GM19240 (cell line): Measurements from ENCODE around the gene MT1E.
"Not testable (repeated sequence)": the region's sequence is repeated elsewhere in the genome, so short reads cannot be mapped to it uniquely, and the experiment has no call there.

ENCODE experiments used
- DNase-seq: peaks from one replicate; pipeline ENCODE4 v3.0.0; 2011; ENCODE audit warnings: low spot score; ENCODE audit not compliant: insufficient read length

Gene MT1E

DNA sequence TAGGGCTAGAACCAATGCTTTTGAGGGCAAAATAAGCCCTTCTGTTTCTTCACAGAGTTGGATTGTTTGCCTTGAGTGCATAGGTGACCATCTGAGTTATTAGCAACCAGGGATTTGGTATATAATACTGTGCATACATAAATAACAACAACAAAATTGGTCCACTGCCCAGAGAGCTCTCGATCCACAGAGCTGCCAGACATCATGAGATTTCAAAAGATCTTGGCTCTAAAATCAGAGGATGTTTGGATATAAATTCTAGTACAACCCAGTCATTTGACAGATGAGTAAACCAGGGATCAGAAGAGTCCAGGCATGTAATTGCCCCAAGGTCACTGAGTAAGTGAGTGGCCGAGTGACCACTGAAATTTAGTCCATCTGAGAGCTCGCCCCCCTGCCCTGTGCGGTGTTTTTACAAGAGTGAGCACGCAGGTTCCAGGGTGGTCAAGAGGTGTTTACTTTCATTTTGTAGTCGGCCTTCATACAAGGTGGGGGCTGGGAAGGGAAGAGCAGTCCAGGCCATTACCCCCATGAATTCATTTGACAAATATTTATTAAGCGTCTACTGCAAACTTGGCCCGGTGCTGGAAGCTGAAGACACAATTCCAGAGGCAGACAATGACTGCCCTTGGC lies 19.0 kb upstream of the MT1E start:
- no peak for DNase-seq

DNA sequence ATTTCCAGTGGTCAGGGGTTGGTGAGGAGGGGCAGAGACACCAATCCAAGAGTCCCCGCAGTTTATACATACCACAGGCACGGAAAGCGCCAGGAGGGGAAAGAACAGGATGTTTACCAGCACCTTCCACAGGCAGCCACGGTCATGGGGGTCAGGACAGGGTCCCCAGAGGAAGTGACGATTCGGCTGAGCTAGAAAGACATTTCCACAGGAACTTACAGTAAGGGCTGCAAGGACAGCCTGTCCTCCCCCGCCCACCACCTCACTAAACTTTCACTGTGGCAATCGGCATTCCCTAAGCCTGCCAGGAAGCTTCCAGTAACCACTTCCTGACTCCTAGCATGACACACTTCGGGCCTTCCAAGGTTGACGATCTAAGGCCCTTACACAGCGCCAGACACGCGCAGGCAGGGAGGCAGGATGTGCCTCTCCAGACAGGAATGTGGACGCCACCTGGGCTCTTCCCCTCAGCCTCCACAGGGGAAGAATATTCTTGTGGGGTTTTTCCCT lies 18.4 kb upstream of the MT1E start:
- no peak for DNase-seq

DNA sequence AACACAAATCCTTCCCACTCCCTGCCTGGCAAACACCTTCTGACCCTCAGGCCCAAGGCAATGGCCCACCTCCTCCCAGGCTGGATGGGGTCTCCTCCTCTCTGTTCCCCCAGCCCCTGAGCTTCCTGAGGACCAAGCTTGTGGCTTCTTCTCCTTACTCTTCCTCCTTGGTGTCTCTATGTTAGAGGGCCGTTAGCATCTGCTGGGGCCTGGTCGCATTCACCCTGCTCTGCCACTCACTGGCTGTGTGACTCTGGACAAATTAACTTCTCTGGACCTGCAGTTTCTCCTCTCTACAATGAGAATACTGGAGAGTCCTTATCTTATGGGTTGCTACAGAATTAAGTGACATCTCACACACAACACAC lies 17.9 kb upstream of the MT1E start:
- DNase-seq, result no peak

GRCh38 chr16:56608043-56608875 lies 17.3 kb upstream of the MT1E start, which contains the start of gene MT2A:
TSS of gene MT2A (plus strand) at chr16:56608584. CDS start at chr16:56608656, 72 bp downstream.
- peak; percentile 85 for DNase-seq

DNA sequence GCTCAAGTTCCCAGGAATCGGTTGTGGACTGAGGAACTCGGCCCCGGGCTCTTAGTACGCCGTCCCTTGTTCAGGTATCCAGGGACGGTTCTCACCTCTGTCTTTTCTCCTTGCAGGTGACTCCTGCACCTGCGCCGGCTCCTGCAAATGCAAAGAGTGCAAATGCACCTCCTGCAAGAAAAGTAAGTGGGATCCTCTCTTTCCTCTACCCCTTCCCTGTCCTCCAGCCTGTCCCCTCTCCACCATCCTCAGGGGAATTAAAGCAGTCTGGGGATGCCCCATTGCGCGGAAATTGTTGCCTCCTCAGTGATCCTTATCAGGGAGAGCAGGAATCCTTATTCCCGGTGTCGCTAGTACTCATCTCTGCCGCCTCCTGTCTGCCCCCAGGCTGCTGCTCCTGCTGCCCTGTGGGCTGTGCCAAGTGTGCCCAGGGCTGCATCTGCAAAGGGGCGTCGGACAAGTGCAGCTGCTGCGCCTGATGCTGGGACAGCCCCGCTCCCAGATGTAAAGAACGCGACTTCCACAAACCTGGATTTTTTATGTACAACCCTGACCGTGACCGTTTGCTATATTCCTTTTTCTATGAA lies 16.6 kb upstream of the MT1E start:
- no peak for DNase-seq

GRCh38 chr16:56609463-56609921 lies 16.1 kb upstream of the MT1E start:
- peak; percentile 43 for DNase-seq

DNA sequence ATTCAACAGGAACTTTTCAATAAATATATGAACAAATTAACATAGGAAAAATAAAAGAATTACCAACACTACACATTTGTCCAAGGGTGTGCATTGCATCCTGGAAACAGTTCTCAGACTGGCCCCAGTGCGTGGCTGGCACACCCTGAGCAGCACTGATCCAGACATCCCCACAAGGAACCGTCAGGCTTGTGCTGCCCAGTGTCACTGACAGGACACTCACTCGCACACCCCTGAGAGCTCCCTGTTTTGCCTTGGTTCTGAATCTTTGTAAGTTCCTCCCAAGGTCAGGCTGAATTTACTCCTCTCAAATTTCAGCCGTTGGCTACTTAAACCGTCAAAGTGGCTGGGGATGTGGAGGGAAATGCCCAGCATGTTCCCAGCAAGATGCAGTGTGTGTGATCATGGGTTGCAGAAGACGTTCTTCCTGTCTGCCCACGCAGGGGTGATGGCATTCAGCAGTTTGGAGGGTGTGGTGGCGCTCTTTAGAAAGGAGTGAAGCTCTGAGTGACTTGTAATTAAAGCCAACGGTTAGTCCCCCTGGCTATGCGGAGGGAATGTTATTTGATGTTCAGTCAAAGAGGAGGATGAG lies 15.5 kb upstream of the MT1E start:
- no peak for DNase-seq

DNA sequence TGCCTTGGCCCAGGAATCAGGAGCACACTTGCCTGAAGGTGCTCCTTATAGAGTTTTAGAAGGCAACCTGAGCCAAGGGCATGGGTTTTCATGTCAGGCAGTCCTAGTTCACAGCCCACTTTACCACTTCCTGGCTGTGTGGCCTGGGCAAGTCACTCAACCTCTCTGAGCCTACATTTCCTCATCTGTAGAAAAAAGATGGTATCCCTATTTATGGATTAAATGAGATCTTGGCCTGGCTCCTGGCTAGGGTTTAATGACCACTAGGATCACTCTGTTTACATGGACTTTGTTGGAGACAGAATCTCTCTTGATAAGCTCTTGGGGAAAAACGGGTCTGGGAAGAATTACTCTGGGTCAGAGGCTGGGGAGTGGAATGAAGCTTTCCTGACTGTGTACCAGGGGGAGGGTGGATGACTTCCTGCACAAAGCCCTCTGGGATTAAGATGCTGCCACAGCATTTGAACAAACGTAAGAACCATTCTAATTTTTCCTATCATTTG lies 14.9 kb upstream of the MT1E start:
- no peak for DNase-seq

- DNase-seq, result no peak
These were observed 14.2 kb upstream of the MT1E start for GRCh38 chr16:56611281-56611833.

GRCh38 chr16:56613706-56614105 lies 11.9 kb upstream of the MT1E start:
- DNase-seq, result no peak

- no peak for DNase-seq
These were observed 11.0 kb upstream of the MT1E start for GRCh38 chr16:56614549-56614991.

DNA sequence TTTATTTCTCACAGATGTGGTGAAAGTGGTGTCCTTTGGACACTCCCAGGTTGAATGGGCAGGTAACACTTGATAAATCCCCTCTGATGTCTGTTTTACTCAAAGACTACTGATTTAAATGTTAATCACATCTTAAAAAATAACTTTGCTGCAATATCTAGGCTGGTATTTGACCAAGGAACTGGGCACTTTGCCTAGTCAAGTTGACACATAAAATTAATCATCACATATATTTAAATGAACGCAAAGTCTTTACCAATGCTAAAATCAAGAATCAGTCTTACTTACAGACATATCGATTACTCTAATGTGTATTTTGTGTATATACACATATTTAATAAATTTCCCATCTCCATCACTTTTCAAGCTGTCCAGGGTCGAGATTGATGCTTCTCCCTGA lies 10.2 kb upstream of the MT1E start:
- DNase-seq, result no peak

DNA sequence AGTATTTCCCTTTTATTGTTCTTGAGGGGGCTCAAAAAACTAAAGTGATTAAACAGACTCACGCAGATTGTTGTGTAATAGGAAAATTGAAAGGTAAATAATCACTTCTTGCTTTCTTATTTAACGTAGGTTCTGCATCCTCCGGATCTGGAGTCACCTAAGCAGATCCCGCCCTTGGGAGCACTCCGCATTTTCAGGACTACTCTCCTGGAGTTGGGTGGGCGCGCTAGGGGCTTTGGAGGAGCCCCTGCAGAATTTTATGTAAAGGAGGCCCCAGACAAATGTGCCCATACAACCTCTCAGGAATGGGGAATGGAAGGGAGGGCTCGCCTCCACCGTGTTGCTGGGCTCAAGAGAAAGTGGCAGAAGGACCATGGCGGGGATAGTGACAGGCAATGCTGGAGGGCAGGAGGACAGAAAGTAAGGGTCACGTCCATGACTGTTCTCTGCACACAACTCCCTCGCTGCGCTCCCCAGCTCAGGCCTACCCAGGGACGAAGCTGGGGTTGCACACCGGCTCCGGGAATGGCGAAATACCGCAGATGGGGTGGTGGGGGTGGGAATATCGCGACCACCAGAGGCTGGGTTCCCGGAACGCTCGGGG lies 8.9 kb upstream of the MT1E start:
- DNase-seq, result no peak

DNA sequence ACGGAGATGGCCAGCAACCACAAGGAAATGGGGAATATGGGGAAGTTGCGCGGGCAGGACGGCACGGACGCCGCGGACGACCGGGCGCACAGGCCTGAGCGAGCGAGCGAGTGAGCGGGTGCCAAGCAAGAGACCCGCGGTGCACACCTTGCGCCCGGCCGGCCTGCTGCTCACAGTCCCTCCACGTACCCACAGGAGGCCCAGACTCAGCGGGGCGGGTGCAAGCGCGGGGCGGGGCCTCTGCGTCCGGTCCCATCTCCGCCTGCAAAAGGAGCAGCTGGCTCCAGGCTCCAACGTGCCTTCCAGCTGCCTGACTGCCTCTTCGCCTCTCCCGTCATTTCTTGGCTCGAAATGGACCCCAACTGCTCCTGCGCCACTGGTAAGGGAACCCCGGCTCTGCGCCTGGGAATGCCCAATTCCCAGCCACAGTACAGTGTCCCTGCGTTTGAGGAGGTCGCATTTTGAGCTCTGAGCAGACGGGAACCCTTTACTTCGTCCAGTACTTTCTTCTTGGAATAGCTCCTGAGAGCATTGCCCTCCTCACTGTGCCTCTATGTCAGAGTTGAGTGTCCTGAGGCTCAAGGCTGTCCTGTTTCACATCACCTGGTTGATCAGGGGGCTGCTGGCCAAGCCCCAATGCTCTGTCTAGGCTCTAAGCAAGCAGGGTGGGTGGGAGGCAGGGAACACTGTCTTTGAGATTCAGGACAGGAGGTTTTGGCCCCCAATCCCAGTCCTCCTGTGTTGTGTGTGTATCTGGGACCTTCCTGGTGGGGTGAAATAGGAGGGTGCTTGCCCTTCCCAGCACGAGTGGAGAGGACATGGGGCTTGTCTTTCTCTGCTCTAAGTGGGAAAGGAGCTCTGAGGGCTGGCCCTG lies 8.1 kb upstream of the MT1E start:
- DNase-seq, result no peak

- DNase-seq, result no peak
These were observed 7.4 kb upstream of the MT1E start for GRCh38 chr16:56618138-56618537.

DNA sequence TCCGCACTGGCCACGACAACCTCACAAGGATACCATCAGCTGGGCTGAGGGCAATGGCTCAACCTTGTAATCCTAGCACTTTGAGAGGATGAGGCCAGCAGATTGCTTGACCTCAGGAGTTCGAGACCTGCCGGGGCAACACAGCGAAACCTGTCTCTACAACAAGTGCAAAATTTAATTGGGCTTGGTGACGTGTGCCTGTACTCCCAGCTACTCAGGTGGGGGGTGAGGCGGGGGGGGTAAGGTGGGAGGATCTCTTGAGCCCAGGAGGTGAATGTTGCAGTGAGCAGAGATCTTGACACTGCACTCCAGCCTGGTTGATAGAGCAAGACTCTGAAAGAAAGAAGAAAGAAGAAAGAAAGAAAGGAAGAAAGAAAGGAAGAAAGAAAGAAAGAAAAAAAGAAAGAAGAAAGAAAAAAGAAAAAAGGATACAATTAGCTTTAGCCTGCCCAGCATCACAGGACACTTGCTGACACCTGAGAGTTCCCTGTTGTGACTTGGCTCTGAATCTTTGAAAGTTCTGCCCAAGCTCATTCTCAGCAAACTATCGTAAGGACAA lies 5.2 kb upstream of the MT1E start:
- no peak for DNase-seq

DNA sequence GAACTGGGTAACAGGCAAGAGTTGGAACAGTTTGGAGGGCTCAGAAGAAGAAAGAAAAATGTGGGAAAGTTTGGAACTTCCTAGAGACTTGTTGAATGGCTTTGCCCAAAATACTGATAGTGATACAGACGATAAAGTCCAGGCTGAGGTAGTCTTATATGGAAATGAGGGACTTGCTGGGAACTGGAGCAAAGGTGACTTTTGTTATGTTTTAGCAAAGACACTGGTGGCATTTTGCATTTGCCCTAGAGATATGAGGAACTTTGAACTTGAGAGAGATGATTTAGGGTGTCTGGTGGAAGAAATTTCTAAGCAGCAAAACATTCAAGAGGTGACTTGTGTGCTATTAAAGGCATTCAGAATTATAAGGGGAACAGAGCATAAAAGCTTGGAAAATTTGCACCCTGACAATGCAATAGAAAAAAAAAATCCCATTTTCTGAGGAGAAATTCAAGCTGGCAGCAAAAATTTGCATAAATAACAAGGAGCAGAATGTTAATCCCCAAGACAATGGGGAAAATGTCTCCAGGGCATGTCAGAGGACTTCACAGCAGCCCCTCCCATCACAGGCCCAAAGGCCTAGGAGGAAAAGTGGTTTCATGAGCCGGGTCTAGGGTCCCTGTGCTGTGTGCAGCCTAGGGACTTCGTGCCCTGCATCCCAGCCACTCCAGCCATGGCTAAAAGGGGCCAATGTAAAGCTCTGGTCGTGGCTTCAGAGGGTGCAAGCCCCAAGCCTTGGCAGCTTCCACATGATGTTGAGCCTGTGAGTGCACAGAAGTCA lies 3.7 kb upstream of the MT1E start:
- DNase-seq, result not testable (repeated sequence)

GRCh38 chr16:56623184-56623583 lies 2.4 kb upstream of the MT1E start:
- not testable (repeated sequence) for DNase-seq

DNA sequence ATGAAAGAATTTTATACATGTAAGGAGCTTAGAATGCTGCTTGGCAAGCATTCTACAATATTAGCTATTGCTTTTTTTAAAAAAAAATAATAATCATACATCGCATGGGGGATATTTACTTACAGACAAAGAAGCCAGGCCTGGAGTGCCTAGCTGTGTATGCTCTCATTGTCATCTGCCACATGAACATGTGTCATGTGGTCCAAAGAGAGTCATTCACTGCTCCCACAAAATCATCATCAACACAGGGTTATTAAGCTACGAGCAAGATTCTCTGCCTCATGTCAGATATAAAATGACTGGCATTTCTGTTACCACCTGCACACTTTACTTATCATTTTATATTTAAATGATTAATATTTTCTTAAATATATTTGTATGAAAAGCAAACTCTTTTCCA lies 1.9 kb upstream of the MT1E start:
- no peak for DNase-seq
